Measurements from ENCODE around the gene NTM.

NTM gene

GRCh38 chr11:131766637-131767036, 396.2 kb downstream of the NTM start:
- no peak for DNase-seq (ENCODE audit: low read depth in 2 of 2)

- DNase-seq (ENCODE audit: low read depth in 2 of 2) = no peak
These were observed 397.0 kb downstream of the NTM start for GRCh38 chr11:131767421-131767820.

GRCh38 chr11:131770801-131771200, 400.4 kb downstream of the NTM start:
- no peak for DNase-seq (ENCODE audit: low read depth in 2 of 2)

- no peak for DNase-seq (ENCODE audit: low read depth in 2 of 2)
These were observed 401.1 kb downstream of the NTM start for GRCh38 chr11:131771471-131771870.

- DNase-seq (ENCODE audit: low read depth in 2 of 2) = no peak
These were observed 403.2 kb downstream of the NTM start for GRCh38 chr11:131773626-131774025.

GRCh38 chr11:131776211-131776610, 405.8 kb downstream of the NTM start:
- DNase-seq (ENCODE audit: low read depth in 2 of 2) = no peak

- DNase-seq (ENCODE audit: low read depth in 2 of 2) = no peak
These were observed 415.4 kb downstream of the NTM start for GRCh38 chr11:131785801-131786200.

- no peak for DNase-seq (ENCODE audit: low read depth in 2 of 2)
These were observed 416.7 kb downstream of the NTM start for GRCh38 chr11:131787119-131787518.

- no peak for DNase-seq (ENCODE audit: low read depth in 2 of 2)
These were observed 420.2 kb downstream of the NTM start for GRCh38 chr11:131790586-131790985.

- DNase-seq (ENCODE audit: low read depth in 2 of 2) = no peak
These were observed 421.8 kb downstream of the NTM start for GRCh38 chr11:131792243-131792642.

- no peak for DNase-seq (ENCODE audit: low read depth in 2 of 2)
These were observed 425.7 kb downstream of the NTM start for GRCh38 chr11:131796089-131796488.

- DNase-seq (ENCODE audit: low read depth in 2 of 2) = no peak
These were observed 426.1 kb downstream of the NTM start for GRCh38 chr11:131796541-131796940.

GRCh38 chr11:131800452-131800851, 430.0 kb downstream of the NTM start:
- DNase-seq (ENCODE audit: low read depth in 2 of 2) = no peak

- DNase-seq (ENCODE audit: low read depth in 2 of 2) = no peak
These were observed 432.2 kb downstream of the NTM start for GRCh38 chr11:131802440-131803115.

- no peak for DNase-seq (ENCODE audit: low read depth in 2 of 2)
These were observed 437.5 kb downstream of the NTM start for GRCh38 chr11:131807876-131808275.

GRCh38 chr11:131808470-131808869, 438.1 kb downstream of the NTM start:
- no peak for DNase-seq (ENCODE audit: low read depth in 2 of 2)

GRCh38 chr11:131809203-131809918, 438.9 kb downstream of the NTM start:
- DNase-seq (ENCODE audit: low read depth in 2 of 2) = no peak

- DNase-seq (ENCODE audit: low read depth in 2 of 2) = no peak
These were observed 440.1 kb downstream of the NTM start for GRCh38 chr11:131810541-131810940.

GRCh38 chr11:131811383-131811782, 441.0 kb downstream of the NTM start:
- DNase-seq (ENCODE audit: low read depth in 2 of 2) = no peak

- no peak for DNase-seq (ENCODE audit: low read depth in 2 of 2)
These were observed 443.7 kb downstream of the NTM start for GRCh38 chr11:131814108-131814507.

GRCh38 chr11:131815590-131815989, 445.2 kb downstream of the NTM start:
- no peak for DNase-seq (ENCODE audit: low read depth in 2 of 2)

GRCh38 chr11:131816051-131816450, 445.6 kb downstream of the NTM start:
- no peak for DNase-seq (ENCODE audit: low read depth in 2 of 2)

- DNase-seq (ENCODE audit: low read depth in 2 of 2) = no peak
These were observed 447.3 kb downstream of the NTM start for GRCh38 chr11:131817687-131818188.

Measured in stimulated activated CD8-positive, alpha-beta memory T cell treated with anti-CD3 and anti-CD28 coated beads, Interleukin-2, amount 100 ng/mL, for 1 hour (primary cell).